DOHH2 (cell line): ENCODE data around the gene PTGDS.

Experiments used
- H3F3A ChIP-seq: fragments of 200-600 bp; sonication (generic), shearing (Covaris generic); 2 replicates; pipeline ENCODE4 v1.6.0; 2016; ENCODE audit warnings: antibody characterized with exemption, mild to moderate bottlenecking; ENCODE audit not compliant: control insufficient read depth, insufficient read depth
- H3K27ac ChIP-seq: fragments of 200-600 bp; sonication (generic); 2 replicates; pipeline ENCODE4 v1.5.1; 2014; ENCODE audit warnings: low read depth, mild to moderate bottlenecking, low read length, moderate library complexity
- H3K27me3 ChIP-seq: fragments of 200-600 bp; sonication (generic); 2 replicates; pipeline ENCODE4 v1.6.1; 2014; ENCODE audit warnings: mild to moderate bottlenecking, low read length, mixed read lengths; ENCODE audit not compliant: control insufficient read depth
- H3K36me3 ChIP-seq: fragments of 200-600 bp; sonication (generic); 2 replicates; pipeline ENCODE4 v1.6.1; 2014; ENCODE audit warnings: mild to moderate bottlenecking, low read length, moderate library complexity, mixed read lengths; ENCODE audit not compliant: control insufficient read depth
- H3K4me1 ChIP-seq: fragments of 200-600 bp; sonication (generic); 2 replicates; pipeline ENCODE4 v1.6.1; 2014; ENCODE audit warnings: mild to moderate bottlenecking, low read length, mixed read lengths; ENCODE audit not compliant: control insufficient read depth
- H3K4me2 ChIP-seq: fragments of 200-600 bp; sonication (generic); 2 replicates; pipeline ENCODE4 v1.6.0; 2014; ENCODE audit warnings: mild to moderate bottlenecking, low read length, moderate library complexity
- H3K4me3 ChIP-seq: fragments of 200-600 bp; sonication (generic); 2 replicates; pipeline ENCODE4 v1.5.1; 2014; ENCODE audit warnings: mild to moderate bottlenecking, low read length, mixed read lengths
- H3K79me2 ChIP-seq: fragments of 200-600 bp; sonication (generic); 2 replicates; pipeline ENCODE4 v1.6.1; 2014; ENCODE audit warnings: mild to moderate bottlenecking, low read length, mixed read lengths; ENCODE audit not compliant: control insufficient read depth
- H3K9me2 ChIP-seq: fragments of 200-600 bp; sonication (generic); replicated peaks from 2 replicates; pipeline ENCODE4 v1.6.1; 2014; ENCODE audit warnings: mild to moderate bottlenecking, low read length, mixed read lengths; ENCODE audit not compliant: control insufficient read depth
- H3K9me3 ChIP-seq: fragments of 200-600 bp; sonication (generic); 2 replicates; pipeline ENCODE4 v1.6.1; 2014; ENCODE audit warnings: antibody characterized with exemption, low read length, mixed read lengths; ENCODE audit not compliant: control insufficient read depth, insufficient read depth
- H4K20me1 ChIP-seq: fragments of 200-600 bp; sonication (generic); 2 replicates; pipeline ENCODE4 v1.6.0; 2014; ENCODE audit warnings: low read depth, mild to moderate bottlenecking, antibody characterized with exemption, low read length, moderate library complexity; ENCODE audit not compliant: control insufficient read depth, insufficient read depth
- CTCF ChIP-seq: fragments of 200-600 bp; sonication (generic); IDR thresholded peaks from one replicate; pipeline ENCODE4 v1.5.1; 2014; ENCODE audit warnings: antibody characterized with exemption, mild to moderate bottlenecking, low read depth, low read length; ENCODE audit not compliant: poor library complexity, severe bottlenecking
- EZH2phosphoT487 ChIP-seq: fragments of 200-600 bp; sonication (generic); IDR thresholded peaks from 2 replicates; pipeline ENCODE4 v1.6.1; 2017; ENCODE audit warnings: borderline replicate concordance, mild to moderate bottlenecking, antibody characterized with exemption, low read length, moderate library complexity, mixed read lengths

Gene PTGDS

GRCh38 chr9:137000177-137000930 lies 23.1 kb downstream of the PTGDS start:
- H3K4me2 ChIP-seq = peak overlapping the region; percentile 22
- H3K27me3 ChIP-seq = peaks cover 28% of the 10 kb centered on the region
- no peaks in the 10 kb centered on the region for H3K9me2 ChIP-seq

DNA sequence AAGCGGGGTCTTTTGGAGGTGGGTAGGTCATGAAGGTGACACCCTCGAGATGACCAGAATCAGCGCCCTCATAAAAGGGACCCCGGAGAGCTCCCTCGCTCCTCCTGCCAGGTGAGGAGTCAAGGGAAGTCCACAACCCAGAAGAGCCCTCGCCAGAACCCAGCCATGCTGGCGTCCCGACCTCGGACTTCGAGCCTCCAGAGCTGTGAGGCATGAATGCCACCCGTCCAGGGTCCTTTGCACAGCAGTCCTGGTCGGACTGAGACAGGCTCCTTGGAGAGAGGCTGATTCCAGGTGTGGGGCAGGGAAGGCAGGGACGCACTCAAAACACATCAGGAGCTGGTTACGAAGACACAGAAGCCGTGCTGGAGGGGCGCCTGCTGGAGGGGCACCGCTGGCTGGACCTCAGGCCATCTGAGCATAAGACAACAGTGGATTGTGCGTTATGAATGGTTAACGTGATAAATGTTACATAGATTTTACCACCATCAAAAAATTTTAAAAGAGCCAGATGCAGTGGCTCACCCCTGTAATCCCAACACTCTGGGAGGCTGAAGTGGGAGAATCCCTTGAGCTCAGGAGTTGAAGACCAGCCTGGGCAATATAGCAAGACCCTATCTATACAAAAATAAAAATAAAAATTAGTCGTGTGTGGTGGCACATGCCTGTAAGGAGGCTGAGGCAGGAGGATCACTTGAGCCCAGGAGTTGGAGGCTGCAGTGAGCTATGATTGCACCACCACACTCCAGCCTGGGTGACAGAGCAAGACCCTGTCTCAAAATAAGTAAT lies 24.7 kb downstream of the PTGDS start:
- TF ChIP-seq EZH2phosphoT487 (no peak), CTCF (no peak)
- Histone ChIP-seq H3K27ac (no peak overlapping the region), H3K4me1 (peaks cover 18% of the 10 kb centered on the region), H3K4me3 (no peak overlapping the region), H3K36me3 (no peaks in the 10 kb centered on the region), H3F3A (no peaks in the 10 kb centered on the region), H3K9me3 (no peaks in the 10 kb centered on the region), H3K4me2 (no peak overlapping the region), H4K20me1 (no peaks in the 10 kb centered on the region), H3K27me3 (peaks cover 20% of the 10 kb centered on the region), H3K79me2 (no peaks in the 10 kb centered on the region), H3K9me2 (no peaks in the 10 kb centered on the region)

More at GRCh38 chr9:137000177-137000930, 23.1 kb downstream of the PTGDS start:
- no peaks in the 10 kb centered on the region for H4K20me1 ChIP-seq
- H3K36me3 ChIP-seq = no peaks in the 10 kb centered on the region
- H3K4me3 ChIP-seq = no peak overlapping the region
- H3F3A ChIP-seq = no peaks in the 10 kb centered on the region
- no peak overlapping the region for H3K27ac ChIP-seq
- no peaks in the 10 kb centered on the region for H3K79me2 ChIP-seq
- H3K4me1 ChIP-seq = peaks cover 31% of the 10 kb centered on the region
- TF ChIP-seq EZH2phosphoT487 = no peak
- no peak for TF ChIP-seq CTCF
- H3K9me3 ChIP-seq = no peaks in the 10 kb centered on the region

GRCh38 chr9:137002646-137003041 lies 25.3 kb downstream of the PTGDS start:
- no peak overlapping the region for H3K4me3 ChIP-seq
- H3K9me2 ChIP-seq = no peaks in the 10 kb centered on the region
- H4K20me1 ChIP-seq = no peaks in the 10 kb centered on the region
- H3K27ac ChIP-seq = no peak overlapping the region
- H3F3A ChIP-seq = no peaks in the 10 kb centered on the region
- no peaks in the 10 kb centered on the region for H3K36me3 ChIP-seq
- H3K9me3 ChIP-seq = no peaks in the 10 kb centered on the region
- H3K27me3 ChIP-seq = peaks cover 14% of the 10 kb centered on the region
- no peaks in the 10 kb centered on the region for H3K79me2 ChIP-seq
- no peak overlapping the region for H3K4me2 ChIP-seq
- peaks cover 18% of the 10 kb centered on the region for H3K4me1 ChIP-seq
- no peak for TF ChIP-seq EZH2phosphoT487
- no peak for TF ChIP-seq CTCF
